Mesendoderm (in vitro differentiated cells): ENCODE measurements around the gene SLC6A12.

Experiments
- DNase-seq: peaks from one replicate; pipeline ENCODE4 v3.0.0; 2013
- H2AK5ac ChIP-seq: 2 replicates; pipeline ENCODE4 v1.6.1; 2013; ENCODE audit warnings: low read length, inconsistent platforms
- H2BK120ac ChIP-seq: 2 replicates; pipeline ENCODE4 v1.6.1; 2013; ENCODE audit warnings: low read depth, mild to moderate bottlenecking, low read length, moderate library complexity, mixed read lengths
- H2BK15ac ChIP-seq: replicated peaks from 2 replicates; pipeline ENCODE4 v1.6.1; 2013; ENCODE audit warnings: low read depth, mild to moderate bottlenecking, moderate library complexity
- H2BK5ac ChIP-seq: 2 replicates; pipeline ENCODE4 v1.6.1; 2013; ENCODE audit warnings: low read length, inconsistent platforms
- H3K18ac ChIP-seq: 2 replicates; pipeline ENCODE4 v1.6.1; 2013; ENCODE audit warnings: mild to moderate bottlenecking, low read length, mixed read lengths
- H3K23ac ChIP-seq: one replicate; pipeline ENCODE4 v1.6.1; 2013; ENCODE audit warnings: low read length
- H3K27ac ChIP-seq: 2 replicates; pipeline ENCODE4 v1.5.1; 2013; ENCODE audit warnings: low read depth, mild to moderate bottlenecking, inconsistent platforms, low read length, moderate library complexity
- H3K27me3 ChIP-seq: 2 replicates; pipeline ENCODE4 v1.6.1; 2013; ENCODE audit warnings: low read length, control low read depth, mild to moderate bottlenecking, inconsistent platforms; ENCODE audit not compliant: insufficient read depth, poor library complexity
- H3K36me3 ChIP-seq: 2 replicates; pipeline ENCODE4 v1.6.1; 2013; ENCODE audit warnings: low read length, inconsistent platforms; ENCODE audit not compliant: control insufficient read depth, insufficient read depth
- H3K4ac ChIP-seq: one replicate; pipeline ENCODE4 v1.6.1; 2013; ENCODE audit warnings: low read depth, mild to moderate bottlenecking, low read length, moderate library complexity
- H3K4me1 ChIP-seq: 2 replicates; pipeline ENCODE4 v1.6.1; 2013; ENCODE audit warnings: low read depth, low read length, inconsistent platforms; ENCODE audit not compliant: control insufficient read depth
- H3K4me2 ChIP-seq: 2 replicates; pipeline ENCODE4 v1.6.1; 2013; ENCODE audit warnings: low read length
- H3K4me3 ChIP-seq: 2 replicates; pipeline ENCODE4 v1.5.1; 2013; ENCODE audit warnings: mild to moderate bottlenecking, low read length
- H3K56ac ChIP-seq: one replicate; pipeline ENCODE4 v1.6.1; 2013; ENCODE audit warnings: low read length
- H3K79me1 ChIP-seq: 2 replicates; pipeline ENCODE4 v1.6.1; 2013; ENCODE audit warnings: low read length, inconsistent platforms
- H3K79me2 ChIP-seq: 2 replicates; pipeline ENCODE4 v1.6.1; 2013; ENCODE audit warnings: mild to moderate bottlenecking, low read length; ENCODE audit not compliant: control insufficient read depth, insufficient read depth
- H3K9ac ChIP-seq: 2 replicates; pipeline ENCODE4 v1.6.1; 2013; ENCODE audit warnings: low read length, inconsistent platforms
- H4K5ac ChIP-seq: one replicate; pipeline ENCODE4 v1.6.1; 2013; ENCODE audit warnings: low read length
- H4K8ac ChIP-seq: one replicate; pipeline ENCODE4 v1.6.1; 2013; ENCODE audit warnings: low read depth, mild to moderate bottlenecking, control low read depth, low read length, moderate library complexity
- WGBS: extraction: QIAGEN DNeasy Blood & Tissue Kit; methylation state at CpG from one replicate; pipeline ENCODE4 v1.1.7; 2013; ENCODE audit warnings: low lambda C conversion rate, missing lambda C conversion rate; ENCODE audit not compliant: insufficient coverage; ENCODE audit errors: extremely low coverage; 5-methylcytosine and 5-hydroxymethylcytosine counted together

The SLC6A12 gene

GRCh38 chr12:174596-174995 lies 39.4 kb downstream of the SLC6A12 start:
- Histone ChIP-seq H3K4ac (no peak overlapping the region), H3K56ac (no peak overlapping the region), H3K18ac (no peak overlapping the region), H3K23ac (no peak overlapping the region), H2BK15ac (no peak overlapping the region), H3K4me1 (no peaks in the 10 kb centered on the region), H3K79me2 (no peaks in the 10 kb centered on the region), H3K27me3 (no peaks in the 10 kb centered on the region), H3K36me3 (no peaks in the 10 kb centered on the region), H4K5ac (no peak overlapping the region), H4K8ac (no peak overlapping the region), H3K27ac (no peak overlapping the region), H2BK120ac (no peak overlapping the region), H3K4me3 (no peak overlapping the region), H3K79me1 (no peaks in the 10 kb centered on the region), H2BK5ac (no peak overlapping the region), H3K4me2 (no peak overlapping the region), H2AK5ac (no peak overlapping the region), H3K9ac (no peak overlapping the region)
- no peak for DNase-seq
- WGBS = no CpG with 5 or more reads among the region's 23 CpGs

GRCh38 chr12:174124-174523 lies 39.8 kb downstream of the SLC6A12 start:
- H3K18ac ChIP-seq = no peak overlapping the region
- H3K36me3 ChIP-seq = no peaks in the 10 kb centered on the region
- no peak overlapping the region for H3K4ac ChIP-seq
- no peak overlapping the region for H4K5ac ChIP-seq
- no peak overlapping the region for H3K9ac ChIP-seq
- H3K56ac ChIP-seq = no peak overlapping the region
- no peak overlapping the region for H2BK5ac ChIP-seq
- H3K4me1 ChIP-seq = peaks cover 3% of the 10 kb centered on the region
- H3K79me1 ChIP-seq = no peaks in the 10 kb centered on the region
- no peak overlapping the region for H3K4me2 ChIP-seq
- H4K8ac ChIP-seq = no peak overlapping the region
- no peak overlapping the region for H2BK15ac ChIP-seq
- no peaks in the 10 kb centered on the region for H3K27me3 ChIP-seq
- peak overlapping the region; percentile 45 for H3K23ac ChIP-seq
- no peak overlapping the region for H2AK5ac ChIP-seq
- no peak overlapping the region for H3K4me3 ChIP-seq
- DNase-seq = no peak
- no peak overlapping the region for H2BK120ac ChIP-seq
- no peaks in the 10 kb centered on the region for H3K79me2 ChIP-seq
- WGBS = no CpG with 5 or more reads among the region's 6 CpGs
- no peak overlapping the region for H3K27ac ChIP-seq

GRCh38 chr12:172732-173161 lies 41.2 kb downstream of the SLC6A12 start:
- Histone ChIP-seq H3K4me3 (no peak overlapping the region), H4K5ac (no peak overlapping the region), H2BK15ac (no peak overlapping the region), H3K18ac (no peak overlapping the region), H3K79me2 (no peaks in the 10 kb centered on the region), H3K27me3 (no peaks in the 10 kb centered on the region), H2BK120ac (no peak overlapping the region), H3K79me1 (no peaks in the 10 kb centered on the region), H2AK5ac (no peak overlapping the region), H2BK5ac (no peak overlapping the region), H3K36me3 (no peaks in the 10 kb centered on the region), H4K8ac (no peak overlapping the region), H3K56ac (no peak overlapping the region), H3K23ac (no peak overlapping the region), H3K27ac (no peak overlapping the region), H3K9ac (no peak overlapping the region), H3K4me1 (peaks cover 6% of the 10 kb centered on the region), H3K4me2 (no peak overlapping the region), H3K4ac (no peak overlapping the region)
- no peak for DNase-seq
- WGBS = no CpG with 5 or more reads among the region's 15 CpGs

- no peak overlapping the region for H3K27ac ChIP-seq
- no peak overlapping the region for H2AK5ac ChIP-seq
- no peak overlapping the region for H3K56ac ChIP-seq
- no peak overlapping the region for H4K8ac ChIP-seq
- H3K79me2 ChIP-seq = no peaks in the 10 kb centered on the region
- no peak overlapping the region for H3K23ac ChIP-seq
- H3K4me1 ChIP-seq = peaks cover 6% of the 10 kb centered on the region
- no peak overlapping the region for H3K4me3 ChIP-seq
- H4K5ac ChIP-seq = no peak overlapping the region
- no CpG with 5 or more reads among the region's 18 CpGs for WGBS
- H2BK15ac ChIP-seq = no peak overlapping the region
- DNase-seq = no peak
- H3K4me2 ChIP-seq = no peak overlapping the region
- no peak overlapping the region for H3K4ac ChIP-seq
- H3K9ac ChIP-seq = no peak overlapping the region
- no peaks in the 10 kb centered on the region for H3K79me1 ChIP-seq
- H3K27me3 ChIP-seq = no peaks in the 10 kb centered on the region
- no peak overlapping the region for H2BK120ac ChIP-seq
- H2BK5ac ChIP-seq = no peak overlapping the region
- no peaks in the 10 kb centered on the region for H3K36me3 ChIP-seq
- H3K18ac ChIP-seq = no peak overlapping the region
Measured at GRCh38 chr12:171743-172676, 41.9 kb downstream of the SLC6A12 start.

- Histone ChIP-seq H3K4me3 (no peak overlapping the region), H2BK15ac (no peak overlapping the region), H3K27ac (no peak overlapping the region), H3K9ac (no peak overlapping the region), H4K8ac (no peak overlapping the region), H3K4me1 (peaks cover 6% of the 10 kb centered on the region), H3K23ac (no peak overlapping the region), H3K36me3 (no peaks in the 10 kb centered on the region), H3K56ac (no peak overlapping the region), H2BK5ac (no peak overlapping the region), H3K79me1 (no peaks in the 10 kb centered on the region), H3K4me2 (no peak overlapping the region), H3K18ac (no peak overlapping the region), H2AK5ac (no peak overlapping the region), H3K27me3 (no peaks in the 10 kb centered on the region), H4K5ac (no peak overlapping the region), H3K4ac (no peak overlapping the region), H2BK120ac (no peak overlapping the region), H3K79me2 (no peaks in the 10 kb centered on the region)
- DNase-seq = no peak
- no CpG with 5 or more reads among the region's 10 CpGs for WGBS
Measured at GRCh38 chr12:171276-171675, 42.7 kb downstream of the SLC6A12 start.
